Thoracic aorta (tissue), 2 donors: Measurements from ENCODE around the gene TMEM123. TPM values are rescaled to one million over a fixed set of nuclear protein-coding genes. Genes with fewer than 3 reads are reported as not detected.

Source experiments
- ATAC-seq: fragments of 150-250 bp; one replicate; pipeline ENCODE4 v1.8.0; 2017; ENCODE audit warnings: low read depth; ENCODE audit not compliant: insufficient number of reproducible peaks, low FRiP score
- DNase-seq: peaks from one replicate; pipeline ENCODE4 v3.0.0-alpha.2; 2020; ENCODE audit warnings: low spot score
- H3K27ac ChIP-seq, 2 donors: fragments of 200-600 bp; sonication (generic); 1 replicate in 1 of 2; 2 replicates in 1 of 2; pipeline ENCODE4 v1.5.1; 2016; ENCODE audit warnings: mild to moderate bottlenecking in 2 of 2, moderate library complexity in 2 of 2
- H3K27me3 ChIP-seq: fragments of 200-600 bp; sonication (generic); replicated peaks from 2 replicates; pipeline ENCODE4 v1.6.0; 2016; ENCODE audit warnings: mild to moderate bottlenecking; ENCODE audit not compliant: insufficient read depth
- H3K36me3 ChIP-seq: fragments of 200-600 bp; sonication (generic); one replicate; pipeline ENCODE4 v1.5.1; 2016
- H3K4me1 ChIP-seq, 2 donors: fragments of 200-600 bp; sonication (generic); 1 replicate in 1 of 2; 2 replicates in 1 of 2; pipeline versions ENCODE4 v1.5.1 to v1.6.0; 2016; ENCODE audit warnings: low read depth in 2 of 2, mild to moderate bottlenecking in 1 of 2; ENCODE audit not compliant: control insufficient read depth in 1 of 2
- H3K4me3 ChIP-seq: fragments of 200-600 bp; sonication (generic); 2 replicates; pipeline ENCODE4 v1.5.1; 2016; ENCODE audit warnings: mild to moderate bottlenecking
- H3K9me3 ChIP-seq: fragments of 200-600 bp; sonication (generic); 2 replicates; pipeline ENCODE4 v1.5.1; 2016
- CTCF ChIP-seq: fragments of 200-600 bp; sonication (generic); IDR thresholded peaks from one replicate; pipeline ENCODE4 v1.5.1; 2019; ENCODE audit warnings: antibody characterized with exemption
- total RNA-seq, 2 donors: library from RNA; depleted of rRNA; stranded (reverse); fragments of >200 nt; gene quantifications; one replicate each; pipeline versions ENCODE4 v1.1.0 to v1.2.3, GENCODE V29; 2016

TMEM123 gene
- total RNA-seq, 2 donors from 2014 or later = 50.8 to 77.5 TPM

DNA sequence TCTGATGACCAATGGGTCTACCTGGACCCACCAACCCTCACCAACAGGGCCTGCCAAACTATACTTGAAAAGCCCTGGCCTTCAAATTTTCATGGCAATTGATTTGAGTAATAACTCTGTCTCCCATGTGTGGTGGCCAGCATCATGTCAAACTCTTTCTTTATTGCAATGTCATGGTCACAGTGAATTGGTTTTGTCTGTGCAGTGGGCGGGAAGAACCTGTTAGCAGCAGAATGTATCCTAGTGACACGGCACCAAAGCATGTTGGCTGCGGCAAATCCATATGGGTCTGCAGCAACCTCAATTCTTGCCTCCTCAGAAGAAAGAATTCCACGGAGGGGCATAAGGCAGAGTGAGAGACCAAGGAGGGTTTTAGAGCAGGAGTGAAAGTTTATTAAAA lies 19.6 kb upstream of the TMEM123 start:
- H3K27me3 ChIP-seq = no peaks in the 10 kb centered on the region
- TF ChIP-seq CTCF = no peak
- H3K4me3 ChIP-seq = no peak overlapping the region
- ATAC-seq (no peak), DNase-seq (no peak)
- no peaks in the 10 kb centered on the region for H3K36me3 ChIP-seq
- H3K4me1 ChIP-seq = peaks cover 6 to 15% of the 10 kb centered on the region in 2 donors
- H3K27ac ChIP-seq = no peak overlapping the region
- no peaks in the 10 kb centered on the region for H3K9me3 ChIP-seq

DNA sequence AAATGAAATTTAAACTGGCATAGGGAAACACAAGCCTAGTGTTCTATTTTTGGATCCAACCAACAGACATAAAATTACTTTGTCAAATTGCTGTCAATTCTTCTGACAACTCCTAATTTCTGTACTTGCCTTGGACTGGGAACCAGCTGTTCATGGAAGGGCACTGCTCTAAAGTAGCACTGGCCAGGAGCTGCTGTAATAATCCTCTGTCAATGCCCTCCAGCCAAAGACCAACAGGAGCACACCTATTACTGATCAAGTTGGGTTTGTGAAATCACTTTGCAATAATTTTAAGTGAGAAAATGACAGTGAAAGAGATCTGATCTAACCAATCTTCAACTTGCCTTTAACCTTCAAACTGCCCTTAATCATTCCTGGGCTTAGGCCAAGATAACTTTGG lies 18.9 kb upstream of the TMEM123 start:
- Histone ChIP-seq H3K4me1 (peaks cover 6 to 15% of the 10 kb centered on the region in 2 donors), H3K27me3 (no peaks in the 10 kb centered on the region), H3K27ac (no peak overlapping the region), H3K9me3 (no peaks in the 10 kb centered on the region), H3K4me3 (no peak overlapping the region), H3K36me3 (no peaks in the 10 kb centered on the region)
- DNase-seq (no peak), ATAC-seq (no peak)
- no peak for TF ChIP-seq CTCF

DNA sequence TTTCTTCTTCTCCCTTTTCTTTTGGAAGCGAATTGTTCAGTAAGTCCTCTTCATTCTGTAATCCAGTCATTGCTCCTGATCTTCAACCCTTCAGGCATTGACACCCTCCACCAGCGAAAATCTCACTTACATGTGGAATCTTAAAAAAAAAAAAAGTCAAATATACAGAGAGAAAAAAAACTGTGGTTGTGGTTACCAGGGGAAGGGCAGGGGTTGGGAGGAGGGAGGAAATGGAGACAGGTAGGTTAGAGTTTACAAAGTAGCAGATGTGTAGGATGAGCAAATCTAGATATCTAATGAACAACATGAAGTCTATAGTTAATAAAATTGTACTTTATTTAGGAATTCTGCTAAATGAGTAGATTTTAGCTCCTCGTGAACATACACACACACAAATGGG lies 17.7 kb upstream of the TMEM123 start:
- H3K4me1 ChIP-seq = peaks cover 6 to 15% of the 10 kb centered on the region in 2 donors
- no peak overlapping the region for H3K4me3 ChIP-seq
- no peaks in the 10 kb centered on the region for H3K9me3 ChIP-seq
- TF ChIP-seq CTCF = no peak
- H3K36me3 ChIP-seq = no peaks in the 10 kb centered on the region
- no peak for DNase-seq
- no peak for ATAC-seq
- no peaks in the 10 kb centered on the region for H3K27me3 ChIP-seq
- no peak overlapping the region for H3K27ac ChIP-seq

- DNase-seq = no peak
- H3K27ac ChIP-seq = no peak overlapping the region
Observed at GRCh38 chr11:102469196-102469821, 16.7 kb upstream of the TMEM123 start.

GRCh38 chr11:102468616-102469195 lies 16.1 kb upstream of the TMEM123 start:
- DNase-seq (no peak), ATAC-seq (no peak)
- H3K36me3 ChIP-seq = no peaks in the 10 kb centered on the region
- no peak overlapping the region for H3K4me3 ChIP-seq
- peaks cover 6 to 15% of the 10 kb centered on the region in 2 donors for H3K4me1 ChIP-seq
- H3K27ac ChIP-seq = no peak overlapping the region
- TF ChIP-seq CTCF = no peak
- H3K9me3 ChIP-seq = no peaks in the 10 kb centered on the region
- no peaks in the 10 kb centered on the region for H3K27me3 ChIP-seq

More at GRCh38 chr11:102469196-102469821, 16.7 kb upstream of the TMEM123 start:
- H3K27me3 ChIP-seq = no peaks in the 10 kb centered on the region
- peaks cover 6 to 15% of the 10 kb centered on the region in 2 donors for H3K4me1 ChIP-seq
- no peaks in the 10 kb centered on the region for H3K36me3 ChIP-seq
- no peak for ATAC-seq
- no peak overlapping the region for H3K4me3 ChIP-seq
- no peaks in the 10 kb centered on the region for H3K9me3 ChIP-seq
- TF ChIP-seq CTCF = no peak
